HCT116 (cell line): ENCODE measurements around the gene ABHD16A. TPM values are rescaled to one million over a fixed set of nuclear protein-coding genes. Genes with fewer than 3 reads are reported as not detected.

Experiments used
- ATAC-seq: fragments of 200-7000 bp; cut with Tn5 transposase; 2 replicates; pipeline ENCODE4 v1.9.1; 2020; ENCODE audit warnings: mild to moderate bottlenecking, moderate library complexity
- BruUV-seq: library from RNA; stranded (reverse); fragments of 400-500 nt; replicated peaks from 2 replicates; lab custom pipeline; 2021; lab: Mats Ljungman, UMichigan
- CTCF ChIA-PET: fragments of 300-600 bp; sonication (Branson Sonifier 250); formaldehyde crosslinking; loops from one replicate; lab custom pipeline; 2021; ENCODE audit warnings: antibody characterized with exemption; lab: Charles Lee
- POLR2A ChIA-PET: fragments of 300-600, 350-600 bp; sonication (Branson Sonifier 250); formaldehyde crosslinking; loops from one replicate; lab custom pipeline; 2021; ENCODE audit warnings: antibody characterized with exemption; lab: Charles Lee
- RAD21 ChIA-PET, 2 experiments: fragments of 300-600 bp; sonication (Branson Sonifier 250); formaldehyde crosslinking; loops; one replicate each; lab custom pipeline; 2023; ENCODE audit warnings: low total read pairs in 2 of 2; ENCODE audit not compliant: uncharacterized antibody in 2 of 2, unreplicated experiment in 2 of 2, low non-redundant PET in 1 of 2; lab: Charles Lee
- DNase-seq: peaks from one replicate; pipeline ENCODE4 v3.0.0-alpha.2; 2010; ENCODE audit warnings: low read depth, low spot score
- H2AFZ ChIP-seq: fragments of 200-600 bp; shearing (Covaris generic), sonication (generic); 2 replicates; pipeline ENCODE4 v1.6.1; 2017; ENCODE audit warnings: low read depth, mixed run types, mixed read lengths, antibody characterized with exemption, low read length; ENCODE audit not compliant: poor library complexity, severe bottlenecking
- H3K27ac ChIP-seq: 2 replicates; pipeline ENCODE4 v1.5.1; 2012; ENCODE audit warnings: low read depth, low read length
- H3K27me3 ChIP-seq: fragments of 200-600 bp; sonication (generic); 2 replicates; pipeline ENCODE4 v1.6.1; 2016; ENCODE audit warnings: mixed run types, low read length, mixed read lengths; ENCODE audit not compliant: insufficient read depth
- H3K36me3 ChIP-seq, 2 experiments: fragments of 200-500 bp in 1 of 2; fragments of 200-600 bp in 1 of 2; sonication (Bioruptor generic) in 1 of 2; sonication (generic) in 1 of 2; 2 replicates each; pipeline versions ENCODE4 v1.5.1 to v1.6.1; 2014 to 2016; ENCODE audit warnings: low read length in 2 of 2, inconsistent platforms in 1 of 2, mixed read lengths in 1 of 2, mixed run types in 1 of 2; ENCODE audit not compliant: insufficient read depth in 2 of 2, control insufficient read depth in 1 of 2
- H3K4me1 ChIP-seq, 2 experiments: fragments of 200-600 bp in 1 of 2; sonication (generic) in 1 of 2; 2 replicates each; pipeline versions ENCODE4 v1.5.1 to v1.6.1; 2012 to 2017; ENCODE audit warnings: low read length in 2 of 2, inconsistent platforms in 1 of 2, mild to moderate bottlenecking in 1 of 2, mixed read lengths in 1 of 2, mixed run types in 1 of 2, moderate library complexity in 1 of 2; ENCODE audit not compliant: insufficient read depth in 2 of 2, control insufficient read depth in 1 of 2
- H3K4me2 ChIP-seq: fragments of 200-600 bp; sonication (generic); 2 replicates; pipeline ENCODE4 v1.6.1; 2017; ENCODE audit warnings: mixed run types, low read length, mixed read lengths
- H3K4me3 ChIP-seq, 2 experiments: fragments of 200-600 bp in 1 of 2; sonication (generic) in 1 of 2; replicated peaks in 1 of 2; 2 replicates each; pipeline ENCODE4 v1.5.1; 2011 to 2016; ENCODE audit warnings: low read length in 2 of 2, control low read depth in 1 of 2, low read depth in 1 of 2, mild to moderate bottlenecking in 1 of 2, mixed read lengths in 1 of 2, mixed run types in 1 of 2
- H3K79me2 ChIP-seq: fragments of 200-600 bp; sonication (generic); 2 replicates; pipeline ENCODE4 v1.6.1; 2017; ENCODE audit warnings: mild to moderate bottlenecking, mixed run types, low read length, moderate library complexity, mixed read lengths; ENCODE audit not compliant: insufficient read depth
- H3K9ac ChIP-seq: fragments of 200-600 bp; sonication (generic); 2 replicates; pipeline ENCODE4 v1.6.1; 2016; ENCODE audit warnings: low read length, mixed read lengths
- H3K9me2 ChIP-seq: fragments of 200-600 bp; sonication (generic), shearing (Covaris generic); 2 replicates; pipeline ENCODE4 v1.6.1; 2017; ENCODE audit warnings: mixed run types, mild to moderate bottlenecking, moderate library complexity; ENCODE audit not compliant: insufficient read depth
- H3K9me3 ChIP-seq, 2 experiments: fragments of 200-500 bp in 1 of 2; fragments of 200-600 bp in 1 of 2; sonication (Bioruptor generic) in 1 of 2; sonication (generic) in 1 of 2; 2 replicates each; pipeline ENCODE4 v1.6.1; 2014 to 2017; ENCODE audit warnings: low read length in 2 of 2, mixed read lengths in 2 of 2, inconsistent platforms in 1 of 2, low read depth in 1 of 2, mild to moderate bottlenecking in 1 of 2, mixed run types in 1 of 2, moderate library complexity in 1 of 2; ENCODE audit not compliant: control insufficient read depth in 1 of 2, insufficient read depth in 1 of 2
- H4K20me1 ChIP-seq: fragments of 200-600 bp; sonication (generic), shearing (Covaris generic); 2 replicates; pipeline ENCODE4 v1.6.1; 2017; ENCODE audit warnings: mixed run types, mild to moderate bottlenecking, moderate library complexity; ENCODE audit not compliant: insufficient read depth
- EGR1 ChIP-seq: IDR thresholded peaks from 2 replicates; pipeline ENCODE4 v1.6.1; 2012; ENCODE audit warnings: low read depth
- EZH2 ChIP-seq: fragments of 200-600 bp; sonication (generic); IDR thresholded peaks from 2 replicates; pipeline ENCODE4 v1.6.1; 2017; ENCODE audit warnings: antibody characterized with exemption, mixed run types
- MAX ChIP-seq: IDR thresholded peaks from 2 replicates; pipeline ENCODE4 v1.6.1; 2012
- POLR2AphosphoS5 ChIP-seq: IDR thresholded peaks from 2 replicates; pipeline ENCODE4 v1.6.1; 2011; ENCODE audit warnings: mild to moderate bottlenecking, low read depth, low read length, moderate library complexity
- TCF7L2 ChIP-seq: IDR thresholded peaks from 2 replicates; pipeline ENCODE4 v1.7.0; 2011; ENCODE audit warnings: borderline replicate concordance, inconsistent platforms; ENCODE audit not compliant: insufficient read depth, insufficient read length; ENCODE audit errors: extremely low read depth
- YY1 ChIP-seq: IDR thresholded peaks from 2 replicates; pipeline ENCODE4 v1.6.1; 2011; ENCODE audit warnings: low read length, low read depth, moderate library complexity, mild to moderate bottlenecking; ENCODE audit not compliant: insufficient replicate concordance; ENCODE audit errors: extremely low read depth
- intact Hi-C: fragments of 100-400 bp; cut with micrococcal nuclease; formaldehyde crosslinking; loops from 2 replicates; pipeline ENCODE4 v1.10.0; 2022
- total RNA-seq: library from RNA; stranded (reverse); gene quantifications from one replicate; pipeline ENCODE4 v1.2.1, GENCODE V29; 2021; ENCODE audit not compliant: unreplicated experiment

The ABHD16A gene
- total RNA-seq, 1 experiment from 2014 or later: 32.4 TPM

- Histone ChIP-seq H3K4me1 (peaks cover 7 to 15% of the 10 kb centered on the region in 2 experiments; a peak in 3 of 4 replicates), H3K9ac (peak overlapping the region; percentile 85), H3K27me3 (no peaks in the 10 kb centered on the region), H3K79me2 (peaks cover 13% of the 10 kb centered on the region), H3K36me3 (no peaks in the 10 kb centered on the region), H3K27ac (peak overlapping the region; percentile 82), H3K4me2 (peak overlapping the region; percentile 77), H3K4me3 (peak overlapping the region; percentile 89 to 98), H3K9me3 (no peaks in the 10 kb centered on the region), H2AFZ (no peak overlapping the region), H3K9me2 (no peaks in the 10 kb centered on the region), H4K20me1 (no peaks in the 10 kb centered on the region)
- TF ChIP-seq POLR2AphosphoS5 (no peak), EZH2 (no peak)
- RAD21 ChIA-PET: no interaction called here
- intact Hi-C loops: loop anchor here (2.0 kb wide), 1 partner anchor 36 kb away; no protein-coding TSS in a partner anchor
- BruUV-seq: TSS peak; percentile 62
- POLR2A ChIA-PET: interaction anchor here (1.1 to 1.6 kb wide), 6 partner anchors 36 to 132 kb away, joined by 3 to 5 read pairs (median 4); partner anchors contain the start of genes HSPA1B, MSH5 and VARS1
- CTCF ChIA-PET: interaction anchor here (1.2 to 2.1 kb wide), 3 partner anchors 10 to 67 kb away, joined by 3 to 10 read pairs (median 7); no protein-coding TSS in a partner anchor
- ATAC-seq: peak; percentile 10
- DNase-seq: no peak
Observed at GRCh38 chr6:31702405-31702818, 712 bp downstream of the ABHD16A start.

- ChIA-PET CTCF (no interaction called here), POLR2A (interaction anchor here (1.6 kb wide), 1 partner anchor 126 kb away, joined by 5 read pairs; the partner anchor contains the start of gene HSPA1B), RAD21 (no interaction called here)
- TF ChIP-seq EGR1 (no peak), YY1 (no peak), MAX (no peak), TCF7L2 (no peak)
- BruUV-seq: no TSS peak
- intact Hi-C loops: loop anchor here (2.0 kb wide), 1 partner anchor 37 kb away; no protein-coding TSS in a partner anchor
- H3K79me2 ChIP-seq: peaks cover 13% of the 10 kb centered on the region
- H3K9me2 ChIP-seq: no peaks in the 10 kb centered on the region
- peak overlapping the region; percentile 77 for H3K4me2 ChIP-seq
- no peaks in the 10 kb centered on the region for H4K20me1 ChIP-seq
- DNase-seq (no peak), ATAC-seq (no peak)
- no peak overlapping the region for H2AFZ ChIP-seq
- H3K9me3 ChIP-seq: no peaks in the 10 kb centered on the region
- peaks cover 7 to 15% of the 10 kb centered on the region in 2 experiments; a peak in 3 of 4 replicates for H3K4me1 ChIP-seq
- peak overlapping the region; percentile 85 for H3K9ac ChIP-seq
- H3K36me3 ChIP-seq: 0 out of 4 replicates have a peak, but pooled peaks cover 0 to under 1% of the 10 kb centered on the region in 2 experiments
- H3K27me3 ChIP-seq: no peaks in the 10 kb centered on the region
- H3K27ac ChIP-seq: no peak overlapping the region
- peak overlapping the region; percentile 89 to 98 for H3K4me3 ChIP-seq
Observed at GRCh38 chr6:31701666-31702404, 1.3 kb downstream of the ABHD16A start.
